ENCODE measurements around the gene FMNL1.

The FMNL1 gene

GRCh38 chr17:45233423-45233924, 11.8 kb downstream of the FMNL1 start:
- ATAC-seq (ENCODE audit: insufficient read depth, low read depth) = no peak
- H3K9ac ChIP-seq (ENCODE audit: low read depth, low read length) = no peak overlapping the region
- TF ChIP-seq EZH2 (IDR thresholded peaks at IDR 0.05; ENCODE audit: borderline replicate concordance, low read depth, low read length, severe bottlenecking) = no peak
- TF ChIP-seq, protein P1, sequence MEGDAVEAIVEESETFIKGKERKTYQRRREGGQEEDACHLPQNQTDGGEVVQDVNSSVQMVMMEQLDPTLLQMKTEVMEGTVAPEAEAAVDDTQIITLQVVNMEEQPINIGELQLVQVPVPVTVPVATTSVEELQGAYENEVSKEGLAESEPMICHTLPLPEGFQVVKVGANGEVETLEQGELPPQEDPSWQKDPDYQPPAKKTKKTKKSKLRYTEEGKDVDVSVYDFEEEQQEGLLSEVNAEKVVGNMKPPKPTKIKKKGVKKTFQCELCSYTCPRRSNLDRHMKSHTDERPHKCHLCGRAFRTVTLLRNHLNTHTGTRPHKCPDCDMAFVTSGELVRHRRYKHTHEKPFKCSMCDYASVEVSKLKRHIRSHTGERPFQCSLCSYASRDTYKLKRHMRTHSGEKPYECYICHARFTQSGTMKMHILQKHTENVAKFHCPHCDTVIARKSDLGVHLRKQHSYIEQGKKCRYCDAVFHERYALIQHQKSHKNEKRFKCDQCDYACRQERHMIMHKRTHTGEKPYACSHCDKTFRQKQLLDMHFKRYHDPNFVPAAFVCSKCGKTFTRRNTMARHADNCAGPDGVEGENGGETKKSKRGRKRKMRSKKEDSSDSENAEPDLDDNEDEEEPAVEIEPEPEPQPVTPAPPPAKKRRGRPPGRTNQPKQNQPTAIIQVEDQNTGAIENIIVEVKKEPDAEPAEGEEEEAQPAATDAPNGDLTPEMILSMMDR (IDR thresholded peaks at IDR 0.05; ENCODE audit: borderline replicate concordance, extremely low read depth, low read length, poor library complexity, severe bottlenecking) = no peak

GRCh38 chr17:45234641-45235415, 13.1 kb downstream of the FMNL1 start:
- peaks cover 8% of the 10 kb centered on the region; the same call in 1 of the 2 replicates for H3K4me1 ChIP-seq (ENCODE audit: insufficient read depth, low read length)
- no peak overlapping the region for H3K4me3 ChIP-seq (ENCODE audit: low read depth in 1 of 2, low read length in 2 of 2)
- DNase-seq (peak; percentile 66), ATAC-seq (ENCODE audit: insufficient read depth, low read depth) (peak; percentile 75)
- H3K36me3 ChIP-seq (ENCODE audit: insufficient read depth, low read length) = peaks cover 91% of the 10 kb centered on the region
- no peaks in the 10 kb centered on the region for H3K27me3 ChIP-seq (ENCODE audit: insufficient read depth, low read length, poor library complexity)
- peaks cover 64% of the 10 kb centered on the region for H3K79me2 ChIP-seq (ENCODE audit: insufficient read depth, low read length)
- no peak overlapping the region for H2AFZ ChIP-seq (ENCODE audit: low read depth, low read length)
- peaks cover 64% of the 10 kb centered on the region for H4K20me1 ChIP-seq (ENCODE audit: insufficient read depth, low read length)
- no peak overlapping the region for H3K9ac ChIP-seq (ENCODE audit: low read depth, low read length)
- TF ChIP-seq EZH2 (IDR thresholded peaks at IDR 0.05; ENCODE audit: borderline replicate concordance, low read depth, low read length, severe bottlenecking) = no peak
- TF ChIP-seq, protein P1 (IDR thresholded peaks at IDR 0.05; ENCODE audit: borderline replicate concordance, extremely low read depth, low read length, poor library complexity, severe bottlenecking) = peak; percentile 68
- H3K27ac ChIP-seq (ENCODE audit: low read length) = peak overlapping the region; percentile 51
- H3K4me2 ChIP-seq (ENCODE audit: insufficient read depth, low read length) = no peak overlapping the region
- H3K9me3 ChIP-seq (ENCODE audit: insufficient read depth, low read length, severe bottlenecking) = no peaks in the 10 kb centered on the region

More at GRCh38 chr17:45233423-45233924, 11.8 kb downstream of the FMNL1 start:
- H3K4me1 ChIP-seq (ENCODE audit: insufficient read depth, low read length) = peaks cover 21% of the 10 kb centered on the region
- peaks cover 73% of the 10 kb centered on the region for H4K20me1 ChIP-seq (ENCODE audit: insufficient read depth, low read length)
- no peak overlapping the region for H3K4me3 ChIP-seq (ENCODE audit: low read depth in 1 of 2, low read length in 2 of 2)
- DNase-seq = no peak
- no peaks in the 10 kb centered on the region for H3K9me3 ChIP-seq (ENCODE audit: insufficient read depth, low read length, severe bottlenecking)
- H3K27me3 ChIP-seq (ENCODE audit: insufficient read depth, low read length, poor library complexity) = no peaks in the 10 kb centered on the region
- no peak overlapping the region for H3K4me2 ChIP-seq (ENCODE audit: insufficient read depth, low read length)
- H3K79me2 ChIP-seq (ENCODE audit: insufficient read depth, low read length) = peaks cover 77% of the 10 kb centered on the region
- peaks cover 79% of the 10 kb centered on the region for H3K36me3 ChIP-seq (ENCODE audit: insufficient read depth, low read length)
- H3K27ac ChIP-seq (ENCODE audit: low read length) = peak overlapping the region; percentile 49
- no peak overlapping the region for H2AFZ ChIP-seq (ENCODE audit: low read depth, low read length)

DNA sequence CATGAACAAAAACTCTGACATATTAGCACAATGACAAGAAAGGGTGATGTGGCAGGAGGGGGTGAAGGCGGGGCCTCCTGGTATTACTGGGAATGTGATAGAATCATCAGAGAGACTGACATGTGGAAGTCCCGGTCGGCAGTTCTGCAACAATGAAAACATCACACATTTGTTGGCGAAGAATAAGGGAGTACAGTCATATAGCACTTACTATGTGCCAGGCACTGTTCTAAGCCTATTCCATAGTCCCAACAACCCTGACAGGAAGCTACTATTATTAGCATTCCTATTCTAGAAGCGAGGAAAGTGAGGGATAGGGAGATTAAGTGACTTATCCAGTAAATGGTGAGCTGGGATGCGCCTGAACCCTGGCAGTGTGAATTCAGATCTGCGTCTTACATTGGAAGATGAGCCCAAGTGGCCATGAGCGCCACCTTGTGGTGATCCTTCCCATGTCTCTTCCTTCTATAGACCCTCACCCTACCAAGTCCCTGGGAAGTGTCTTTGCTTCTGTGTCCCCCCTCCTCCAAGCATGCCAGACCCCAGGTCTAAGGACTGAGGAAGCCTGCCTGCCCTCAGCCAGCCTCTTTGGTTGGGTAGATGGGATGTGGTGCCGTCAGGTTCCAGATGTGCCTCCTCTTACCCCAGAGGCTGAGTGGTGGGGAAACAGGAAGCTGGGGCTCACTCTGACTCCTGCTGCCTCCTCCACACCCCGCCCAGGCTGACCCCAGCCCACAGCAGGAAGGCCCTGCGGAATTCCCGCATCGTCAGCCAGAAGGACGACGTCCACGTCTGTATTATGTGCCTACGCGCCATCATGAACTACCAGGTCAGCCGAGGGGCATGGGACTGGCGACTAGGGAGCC, 14.0 kb downstream of the FMNL1 start:
- Histone ChIP-seq H3K4me3 (ENCODE audit: low read depth in 1 of 2, low read length in 2 of 2) (no peak overlapping the region), H3K4me1 (ENCODE audit: insufficient read depth, low read length) (no peaks in the 10 kb centered on the region), H3K9me3 (ENCODE audit: insufficient read depth, low read length, severe bottlenecking) (no peaks in the 10 kb centered on the region), H3K36me3 (ENCODE audit: insufficient read depth, low read length) (peaks cover 91% of the 10 kb centered on the region), H4K20me1 (ENCODE audit: insufficient read depth, low read length) (peaks cover 56% of the 10 kb centered on the region), H3K79me2 (ENCODE audit: insufficient read depth, low read length) (peaks cover 56% of the 10 kb centered on the region), H3K9ac (ENCODE audit: low read depth, low read length) (no peak overlapping the region), H3K27me3 (ENCODE audit: insufficient read depth, low read length, poor library complexity) (no peaks in the 10 kb centered on the region), H2AFZ (ENCODE audit: low read depth, low read length) (no peak overlapping the region), H3K27ac (ENCODE audit: low read length) (peak overlapping the region; percentile 71), H3K4me2 (ENCODE audit: insufficient read depth, low read length) (no peak overlapping the region)
- peak; percentile 83 for ATAC-seq (ENCODE audit: insufficient read depth, low read depth)
- TF ChIP-seq EZH2 (IDR thresholded peaks at IDR 0.05; ENCODE audit: borderline replicate concordance, low read depth, low read length, severe bottlenecking) = no peak
- TF ChIP-seq, protein P1 (IDR thresholded peaks at IDR 0.05; ENCODE audit: borderline replicate concordance, extremely low read depth, low read length, poor library complexity, severe bottlenecking) = peak; percentile 93
- peak; percentile 79 for DNase-seq
